H1 (cell line): ENCODE results near the gene ANKRD11. TPM values are rescaled to one million over a fixed set of nuclear protein-coding genes. Genes with fewer than 3 reads are reported as not detected.

Source experiments
- CTCF ChIA-PET: fragments of 300-600 bp; sonication (Branson Sonifier 250); formaldehyde crosslinking; loops from one replicate; lab custom pipeline; 2021; ENCODE audit not compliant: partially characterized antibody; lab: Charles Lee
- POLR2A ChIA-PET: fragments of 300-600 bp; sonication (Branson Sonifier 250); formaldehyde crosslinking; loops from one replicate; lab custom pipeline; 2021; ENCODE audit warnings: inconsistent platforms; ENCODE audit not compliant: partially characterized antibody; lab: Charles Lee
- DNase-seq, 2 experiments: peaks; one replicate each; pipeline versions ENCODE4 v3.0.0 to v3.0.0-alpha.2; 2010 to 2022; ENCODE audit warnings: low spot score in 2 of 2, low read depth in 1 of 2, mixed read lengths in 1 of 2
- FAIRE-seq: peaks from 2 replicates; lab custom pipeline; 2011; peaks lifted over from hg19 to GRCh38; lab: Jason Lieb, UNC
- H2AFZ ChIP-seq: 2 replicates; pipeline ENCODE4 v1.8.1; 2012; ENCODE audit warnings: low read length, inconsistent platforms
- H2AK5ac ChIP-seq: 2 replicates; pipeline ENCODE4 v1.6.1; 2013; ENCODE audit warnings: low read depth, low read length
- H2BK120ac ChIP-seq: replicated peaks from 2 replicates; pipeline ENCODE3; 2013; ENCODE audit warnings: low read depth, low read length, inconsistent platforms
- H2BK12ac ChIP-seq: 2 replicates; pipeline ENCODE4 v1.6.1; 2013; ENCODE audit warnings: low read depth, low read length
- H2BK15ac ChIP-seq: 2 replicates; pipeline ENCODE4 v1.6.1; 2013; ENCODE audit warnings: low read length
- H2BK20ac ChIP-seq: 2 replicates; pipeline ENCODE4 v1.6.1; 2013; ENCODE audit warnings: low read length
- H2BK5ac ChIP-seq: 2 replicates; pipeline ENCODE4 v1.6.1; 2013; ENCODE audit warnings: low read depth, low read length
- H3K14ac ChIP-seq: 2 replicates; pipeline ENCODE4 v1.6.1; 2013; ENCODE audit warnings: inconsistent platforms; ENCODE audit not compliant: insufficient read length
- H3K18ac ChIP-seq: 2 replicates; pipeline ENCODE4 v1.6.1; 2013; ENCODE audit warnings: low read length; ENCODE audit errors: extremely low read depth
- H3K23ac ChIP-seq: 2 replicates; pipeline ENCODE4 v1.6.1; 2013; ENCODE audit warnings: inconsistent platforms; ENCODE audit not compliant: insufficient read length
- H3K23me2 ChIP-seq: 2 replicates; pipeline ENCODE4 v1.6.1; 2013; ENCODE audit warnings: low read depth, low read length
- H3K27ac ChIP-seq: 2 replicates; pipeline ENCODE4 v1.6.1; 2011; ENCODE audit warnings: low read depth, low read length, inconsistent platforms
- H3K27me3 ChIP-seq, 4 experiments: replicated peaks in 1 of 4; 1 replicate in 1 of 4; 2 replicates in 3 of 4; pipeline versions ENCODE4 v1.6.1 to v1.8.1; 2011 to 2013; ENCODE audit warnings: low read length in 3 of 4, mild to moderate bottlenecking in 3 of 4, inconsistent platforms in 2 of 4, mixed read lengths in 2 of 4, moderate library complexity in 1 of 4; ENCODE audit not compliant: control insufficient read depth in 3 of 4, insufficient read depth in 3 of 4; ENCODE audit errors: extremely low read depth in 1 of 4
- H3K36me3 ChIP-seq, 4 experiments: 2 replicates each; pipeline versions ENCODE4 v1.6.1 to v1.8.1; 2011 to 2013; ENCODE audit warnings: mild to moderate bottlenecking in 4 of 4, low read length in 3 of 4, moderate library complexity in 2 of 4, control low read depth in 1 of 4, inconsistent platforms in 1 of 4; ENCODE audit not compliant: insufficient read depth in 4 of 4, control insufficient read depth in 2 of 4
- H3K4ac ChIP-seq: replicated peaks from 2 replicates; pipeline ENCODE3; 2013; ENCODE audit warnings: low read length, low read depth, mixed read lengths, inconsistent platforms; ENCODE audit not compliant: insufficient read length
- H3K4me1 ChIP-seq, 4 experiments: replicated peaks in 1 of 4; 1 replicate in 1 of 4; 2 replicates in 3 of 4; pipeline versions ENCODE4 v1.6.1 to v1.8.1; 2011 to 2013; ENCODE audit warnings: low read length in 3 of 4, inconsistent platforms in 2 of 4, mixed read lengths in 1 of 4; ENCODE audit not compliant: insufficient read depth in 4 of 4, control insufficient read depth in 3 of 4
- H3K4me2 ChIP-seq, 2 experiments: 2 replicates each; pipeline versions ENCODE4 v1.6.1 to v1.8.1; 2011 to 2013; ENCODE audit warnings: low read depth in 2 of 2, low read length in 2 of 2, control low read depth in 1 of 2, inconsistent platforms in 1 of 2, mild to moderate bottlenecking in 1 of 2; ENCODE audit not compliant: insufficient read depth in 1 of 2
- H3K4me3 ChIP-seq, 4 experiments: fragments of 200-600, 300-600 bp in 1 of 4; sonication (generic), shearing (Covaris generic), sonication (Bioruptor Twin) in 1 of 4; 2 replicates each; pipeline versions ENCODE4 v1.5.1 to v1.8.1; 2011 to 2016; ENCODE audit warnings: low read length in 4 of 4, low read depth in 3 of 4, control low read depth in 2 of 4, inconsistent platforms in 2 of 4, mild to moderate bottlenecking in 2 of 4, mixed read lengths in 1 of 4, moderate library complexity in 1 of 4; ENCODE audit not compliant: insufficient read depth in 2 of 4; ENCODE audit errors: extremely low read depth in 1 of 4
- H3K56ac ChIP-seq: replicated peaks from 2 replicates; pipeline ENCODE3; 2013; ENCODE audit warnings: low read depth, mild to moderate bottlenecking, mixed read lengths, low read length, inconsistent platforms; ENCODE audit not compliant: insufficient read length
- H3K79me1 ChIP-seq: 2 replicates; pipeline ENCODE4 v1.6.1; 2013; ENCODE audit warnings: low read depth, low read length, control low read depth
- H3K79me2 ChIP-seq, 2 experiments: 2 replicates each; pipeline versions ENCODE4 v1.6.1 to v1.8.1; 2012 to 2013; ENCODE audit warnings: low read length in 2 of 2, mild to moderate bottlenecking in 2 of 2, inconsistent platforms in 1 of 2; ENCODE audit not compliant: insufficient read depth in 2 of 2, control insufficient read depth in 1 of 2
- H3K9ac ChIP-seq, 4 experiments: replicated peaks in 1 of 4; 1 replicate in 1 of 4; 2 replicates in 3 of 4; pipeline versions ENCODE4 v1.6.1 to v1.8.1; 2011 to 2013; ENCODE audit warnings: low read depth in 3 of 4, low read length in 3 of 4, control low read depth in 2 of 4, mild to moderate bottlenecking in 2 of 4, moderate library complexity in 2 of 4, inconsistent platforms in 1 of 4; ENCODE audit errors: extremely low read depth in 1 of 4
- H3K9me3 ChIP-seq, 2 experiments: 2 replicates each; pipeline versions ENCODE4 v1.6.1 to v1.8.1; 2012 to 2013; ENCODE audit warnings: mild to moderate bottlenecking in 2 of 2, moderate library complexity in 2 of 2, control low read depth in 1 of 2, inconsistent platforms in 1 of 2, low read depth in 1 of 2, low read length in 1 of 2, mixed read lengths in 1 of 2; ENCODE audit not compliant: insufficient read depth in 2 of 2
- H4K20me1 ChIP-seq, 2 experiments: replicated peaks in 1 of 2; 2 replicates each; pipeline versions ENCODE3 to v1.8.1; 2011 to 2013; ENCODE audit warnings: inconsistent platforms in 2 of 2, low read length in 2 of 2, mild to moderate bottlenecking in 1 of 2; ENCODE audit not compliant: insufficient read depth in 2 of 2, control insufficient read depth in 1 of 2
- H4K5ac ChIP-seq: 2 replicates; pipeline ENCODE4 v1.6.1; 2013; ENCODE audit warnings: low read length, low read depth, mixed read lengths, inconsistent platforms; ENCODE audit not compliant: insufficient read length
- H4K8ac ChIP-seq: 2 replicates; pipeline ENCODE4 v1.8.0; 2013; ENCODE audit warnings: mild to moderate bottlenecking, moderate library complexity, low read length, inconsistent platforms; ENCODE audit not compliant: insufficient read depth; ENCODE audit errors: extremely low read depth
- H4K91ac ChIP-seq: replicated peaks from 2 replicates; pipeline ENCODE3; 2013; ENCODE audit warnings: low read length, mixed read lengths, inconsistent platforms; ENCODE audit not compliant: insufficient read length
- EGR1 ChIP-seq: IDR thresholded peaks from 2 replicates; pipeline ENCODE4 v1.6.1; 2011; ENCODE audit warnings: low read depth, low read length, borderline replicate concordance
- GTF2F1 ChIP-seq: IDR thresholded peaks from 2 replicates; pipeline ENCODE4 v1.6.1; 2012; ENCODE audit warnings: low read depth, low read length, improper control_type of control experiment, borderline replicate concordance
- JUND ChIP-seq: IDR thresholded peaks from 2 replicates; pipeline ENCODE4 v1.6.1; 2011; ENCODE audit warnings: mild to moderate bottlenecking, improper control_type of control experiment, low read length
- MAFK ChIP-seq: IDR thresholded peaks from 2 replicates; pipeline ENCODE4 v1.6.1; 2012; ENCODE audit warnings: low read depth, mild to moderate bottlenecking, improper control_type of control experiment, low read length
- NANOG ChIP-seq: IDR thresholded peaks from 2 replicates; pipeline ENCODE4 v1.6.1; 2011; ENCODE audit warnings: low read length, low read depth, mild to moderate bottlenecking, inconsistent platforms; ENCODE audit not compliant: insufficient read depth, poor library complexity, severe bottlenecking
- NRF1 ChIP-seq: IDR thresholded peaks from 2 replicates; pipeline ENCODE4 v1.6.1; 2011; ENCODE audit warnings: mild to moderate bottlenecking, low read depth, low read length, improper control_type of control experiment
- POU5F1 ChIP-seq: IDR thresholded peaks from 2 replicates; pipeline ENCODE4 v1.6.1; 2011; ENCODE audit warnings: low read depth, mild to moderate bottlenecking, low read length, moderate library complexity
- SAP30 ChIP-seq: fragments of 300-600 bp; sonication (generic); IDR thresholded peaks from 2 replicates; pipeline ENCODE4 v1.7.1; 2012; ENCODE audit warnings: low read length, moderate library complexity, mild to moderate bottlenecking, inconsistent platforms; ENCODE audit not compliant: insufficient read depth, insufficient replicate concordance
- SIN3A ChIP-seq, 2 experiments: IDR thresholded peaks in 1 of 2; conservative IDR thresholded peaks in 1 of 2; 2 replicates each; pipeline ENCODE4 v1.6.1; 2011 to 2012; ENCODE audit warnings: low read length in 2 of 2, improper control_type of control experiment in 1 of 2, low read depth in 1 of 2, mild to moderate bottlenecking in 1 of 2
- SP1 ChIP-seq: IDR thresholded peaks from 2 replicates; pipeline ENCODE4 v1.6.1; 2011; ENCODE audit warnings: low read depth, low read length
- USF2 ChIP-seq: IDR thresholded peaks from 2 replicates; pipeline ENCODE4 v1.6.1; 2011; ENCODE audit warnings: low read length, improper control_type of control experiment
- WGBS, 2 experiments: shearing (Covaris generic) in 1 of 2; methylation state at CpG; one replicate each; pipeline versions ENCODE4 v1.1.6 to v1.1.7; 2013 to 2015; ENCODE audit warnings: low lambda C conversion rate in 2 of 2, mixed read lengths in 2 of 2, inconsistent platforms in 1 of 2, low coverage in 1 of 2, missing lambda C conversion rate in 1 of 2; ENCODE audit not compliant: insufficient replicate concordance in 2 of 2, insufficient coverage in 1 of 2, insufficient read length in 1 of 2; ENCODE audit errors: extremely low coverage in 1 of 2, missing lambda C conversion rate in 1 of 2; 5-methylcytosine and 5-hydroxymethylcytosine counted together
- polyA plus RNA-seq, 7 experiments: library from polyadenylated mRNA; depleted of rRNA in 3 of 7; stranded (reverse) in 5 of 7; unstranded in 2 of 7; fragments of >200 nt in 5 of 7; fragments of 200-250 nt in 2 of 7; gene quantifications; 1 replicate in 5 of 7; 2 replicates in 1 of 7; 4 replicates in 1 of 7; pipeline versions ENCODE4 v1.2.1 to v1.2.3, GENCODE V29; 2011 to 2013; ENCODE audit warnings: missing spikeins in 2 of 7, mixed read lengths in 2 of 7
- total RNA-seq: library from RNA; stranded (reverse); fragmentation: NEBNext Ultra II Directional; extraction: Animal tissue kit (Norgen Biotek cat#: 25700); gene quantifications from 2 replicates; pipeline ENCODE4 v1.2.1, GENCODE V29; 2021

Gene ANKRD11
- total and polyA plus RNA-seq, 2 of the 8 experiments (the other 6 are each of a cell fraction or from before 2014, with no cell fraction given) = 46.5 to 142 TPM

GRCh38 chr16:89298623-89299225, 191.6 kb downstream of the ANKRD11 start:
- Histone ChIP-seq H3K18ac (no peak overlapping the region), H4K20me1 (peaks cover 34 to 41% of the 10 kb centered on the region in 2 experiments), H3K23ac (no peak overlapping the region), H2AFZ (no peak overlapping the region), H2BK12ac (no peak overlapping the region), H3K14ac (no peak overlapping the region), H2BK20ac (no peak overlapping the region), H4K5ac (no peak overlapping the region), H3K9ac (no peak overlapping the region), H3K79me2 (peaks cover 0 to 92% of the 10 kb centered on the region in 2 experiments; a peak in 2 of 4 replicates), H3K9me3 (no peaks in the 10 kb centered on the region), H2BK120ac (no peak overlapping the region), H4K91ac (no peak overlapping the region), H2BK5ac (no peak overlapping the region), H3K27ac (no peak overlapping the region), H3K27me3 (no peaks in the 10 kb centered on the region), H3K4me2 (no peak overlapping the region), H4K8ac (no peak overlapping the region; the same call in 1 of the 2 replicates), H3K23me2 (no peaks in the 10 kb centered on the region), H3K4ac (no peak overlapping the region), H3K79me1 (peaks cover 27% of the 10 kb centered on the region), H3K4me1 (peaks cover 5 to 39% (median 29%) of the 10 kb centered on the region in 4 experiments), H3K36me3 (peaks cover 0 to 4% (median 2%) of the 10 kb centered on the region in 4 experiments; a peak in 3 of 8 replicates), H2BK15ac (no peak overlapping the region), H3K4me3 (no peak overlapping the region), H3K56ac (no peak overlapping the region), H2AK5ac (no peak overlapping the region)
- ChIA-PET CTCF (interaction anchor here (1.0 to 4.6 kb wide), 5 partner anchors 9 to 96 kb away, joined by 3 to 40 read pairs (median 6); no protein-coding TSS in a partner anchor), POLR2A (interaction anchor here (1.0 to 1.6 kb wide), 3 partner anchors 11 to 17 kb away, joined by 3 to 5 read pairs (median 5); no protein-coding TSS in a partner anchor)
- 91% methylated on average over 17 of the region's 17 CpGs; no CpG with 5 or more reads in 1 of the 2 experiments for WGBS, 2 experiments
- no peak for DNase-seq
- FAIRE-seq = no peak
- TF ChIP-seq NANOG = no peak
- no peak for TF ChIP-seq NRF1
- no peak for TF ChIP-seq MAFK
- no peak for TF ChIP-seq SP1
- no peak for TF ChIP-seq POU5F1
- no peak for TF ChIP-seq USF2
- TF ChIP-seq SAP30 = no peak
- TF ChIP-seq JUND = no peak
- TF ChIP-seq EGR1 = no peak
- no peak for TF ChIP-seq GTF2F1
- TF ChIP-seq SIN3A (conservative IDR thresholded peaks at IDR 0.05 in 1 of 2, IDR thresholded peaks at IDR 0.05 in 1 of 2; ENCODE audit: low read depth in 1 of 2, low read length in 2 of 2) = no peak
